GM19023 (cell line): ENCODE results near the gene BID.
"Not testable (repeated sequence)": the region's sequence is repeated elsewhere in the genome, so short reads cannot be mapped to it uniquely, and the experiment has no call there.

ENCODE experiments used
- ATAC-seq: cut with Tn5 transposase; IDR thresholded peaks from one replicate; pipeline ENCODE4 v1.9.1; 2021; ENCODE audit warnings: mild to moderate bottlenecking, moderate library complexity; ENCODE audit not compliant: unreplicated experiment

BID gene

GRCh38 chr22:17770180-17771077 is 3.8 kb downstream of the BID start:
- no peak for ATAC-seq

GRCh38 chr22:17769716-17770082 is 4.6 kb downstream of the BID start:
- ATAC-seq, result no peak

GRCh38 chr22:17769013-17769715 is 5.1 kb downstream of the BID start:
- ATAC-seq, result no peak

- peak; percentile 79 for ATAC-seq
Observed at GRCh38 chr22:17767233-17768065, 6.8 kb downstream of the BID start.

- not testable (repeated sequence) for ATAC-seq
Observed at GRCh38 chr22:17764852-17765251, 9.4 kb downstream of the BID start.

- ATAC-seq, result no peak
Observed at GRCh38 chr22:17764036-17764435, 10.2 kb downstream of the BID start.

GRCh38 chr22:17763442-17763841 is 10.8 kb downstream of the BID start:
- not testable (repeated sequence) for ATAC-seq

- no peak for ATAC-seq
Observed at GRCh38 chr22:17761138-17761488, 13.2 kb downstream of the BID start.

GRCh38 chr22:17754233-17754925 is 19.9 kb downstream of the BID start:
- ATAC-seq, result no peak

GRCh38 chr22:17753401-17753989 is 20.8 kb downstream of the BID start:
- ATAC-seq, result no peak

- no peak for ATAC-seq
Observed at GRCh38 chr22:17751596-17751995, 22.7 kb downstream of the BID start.

- ATAC-seq, result no peak
Observed at GRCh38 chr22:17749605-17750395, 24.5 kb downstream of the BID start.

GRCh38 chr22:17748555-17749353 is 25.5 kb downstream of the BID start:
- no peak for ATAC-seq

GRCh38 chr22:17746916-17747315 is 27.4 kb downstream of the BID start:
- ATAC-seq, result no peak

GRCh38 chr22:17744430-17744829 is 29.8 kb downstream of the BID start:
- ATAC-seq, result no peak

- no peak for ATAC-seq
Observed at GRCh38 chr22:17743661-17744411, 30.4 kb downstream of the BID start.

GRCh38 chr22:17742527-17742902 is 31.8 kb downstream of the BID start:
- peak; percentile 66 for ATAC-seq

- no peak for ATAC-seq
Observed at GRCh38 chr22:17741866-17742526, 32.3 kb downstream of the BID start.
